KMS-11 (cell line): ENCODE data around the gene HGS.
A peak's percentile ranks its signal among the peaks of the same experiment; 100 is the strongest.
"Not testable (repeated sequence)": the region's sequence is repeated elsewhere in the genome, so short reads cannot be mapped to it uniquely, and the experiment has no call there.

Experiments
- H2AFZ ChIP-seq: fragments of 200-600 bp; sonication (generic); 2 replicates; pipeline ENCODE4 v1.6.1; 2016; ENCODE audit warnings: antibody characterized with exemption, mixed run types, low read depth
- H3K27ac ChIP-seq: fragments of 200-600 bp; sonication (generic); 2 replicates; pipeline ENCODE4 v1.6.1; 2016; ENCODE audit warnings: mild to moderate bottlenecking, mixed run types
- H3K27me3 ChIP-seq: fragments of 200-600 bp; sonication (generic); 2 replicates; pipeline ENCODE4 v1.6.1; 2017; ENCODE audit warnings: mild to moderate bottlenecking, low read depth, mixed run types, moderate library complexity; ENCODE audit not compliant: insufficient read depth
- H3K36me3 ChIP-seq: fragments of 200-600 bp; sonication (generic); 2 replicates; pipeline ENCODE4 v1.6.1; 2017; ENCODE audit warnings: mild to moderate bottlenecking, mixed run types; ENCODE audit not compliant: insufficient read depth
- H3K4me1 ChIP-seq: fragments of 200-600 bp; sonication (generic); 2 replicates; pipeline ENCODE4 v1.6.1; 2016; ENCODE audit warnings: mild to moderate bottlenecking, low read depth, mixed run types; ENCODE audit not compliant: poor library complexity, severe bottlenecking
- H3K4me2 ChIP-seq: fragments of 200-600 bp; sonication (generic); 2 replicates; pipeline ENCODE4 v1.7.0; 2016; ENCODE audit warnings: mild to moderate bottlenecking, mixed run types
- H3K4me3 ChIP-seq: fragments of 200-600 bp; sonication (generic); IDR thresholded peaks from 2 replicates; pipeline ENCODE4 v1.6.1; 2017; ENCODE audit warnings: low read depth, low read length, mixed read lengths; ENCODE audit not compliant: insufficient read depth
- H3K79me2 ChIP-seq: fragments of 200-600 bp; sonication (generic); 2 replicates; pipeline ENCODE4 v1.6.1; 2016; ENCODE audit warnings: low read depth, mixed run types; ENCODE audit not compliant: insufficient read depth
- H3K9ac ChIP-seq: fragments of 200-600 bp; sonication (generic); 2 replicates; pipeline ENCODE4 v1.6.1; 2016; ENCODE audit warnings: mild to moderate bottlenecking, mixed run types
- H4K20me1 ChIP-seq: fragments of 200-600 bp; sonication (generic); 2 replicates; pipeline ENCODE4 v1.6.1; 2016; ENCODE audit warnings: mild to moderate bottlenecking, mixed run types; ENCODE audit not compliant: insufficient read depth
- CTCF ChIP-seq: fragments of 200-600 bp; sonication (generic); conservative IDR thresholded peaks from 2 replicates; pipeline ENCODE4 v1.6.1; 2017; ENCODE audit warnings: low read depth, mild to moderate bottlenecking, antibody characterized with exemption, low read length, moderate library complexity, mixed read lengths

HGS gene

GRCh38 chr17:81675515-81676221, 8.1 kb upstream of the HGS start:
- not testable (repeated sequence) for H3K27ac ChIP-seq

GRCh38 chr17:81676906-81677305, 6.9 kb upstream of the HGS start:
- no peak overlapping the region for H3K27ac ChIP-seq
- no peaks in the 10 kb centered on the region for H3K27me3 ChIP-seq
- H3K9ac ChIP-seq: no peak overlapping the region
- no peaks in the 10 kb centered on the region for H4K20me1 ChIP-seq
- no peaks in the 10 kb centered on the region for H3K4me1 ChIP-seq
- H3K4me2 ChIP-seq: no peak overlapping the region
- no peaks in the 10 kb centered on the region for H3K36me3 ChIP-seq
- no peak overlapping the region for H2AFZ ChIP-seq
- TF ChIP-seq CTCF: no peak
- no peak overlapping the region for H3K4me3 ChIP-seq
- peaks cover 8% of the 10 kb centered on the region; the same call in 1 of the 2 replicates for H3K79me2 ChIP-seq

More at GRCh38 chr17:81675515-81676221, 8.1 kb upstream of the HGS start:
- not testable (repeated sequence) for H4K20me1 ChIP-seq, H3K4me1 ChIP-seq, H3K9ac ChIP-seq, H3K79me2 ChIP-seq, H2AFZ ChIP-seq, H3K4me2 ChIP-seq, H3K4me3 ChIP-seq, H3K27me3 ChIP-seq, H3K36me3 ChIP-seq
- peak; percentile 52 for TF ChIP-seq CTCF

- Histone ChIP-seq H3K36me3 (no peaks in the 10 kb centered on the region), H3K27ac (no peak overlapping the region), H3K9ac (no peak overlapping the region), H3K4me1 (peaks cover 15% of the 10 kb centered on the region), H3K27me3 (no peaks in the 10 kb centered on the region), H3K4me2 (no peak overlapping the region), H3K79me2 (peaks cover 37% of the 10 kb centered on the region), H2AFZ (no peak overlapping the region), H3K4me3 (no peak overlapping the region), H4K20me1 (no peaks in the 10 kb centered on the region)
- no peak for TF ChIP-seq CTCF
These were observed 3.7 kb upstream of the HGS start for GRCh38 chr17:81680150-81680549.

GRCh38 chr17:81681672-81682071, 2.1 kb upstream of the HGS start:
- Histone ChIP-seq H3K27ac (no peak overlapping the region), H2AFZ (no peak overlapping the region), H4K20me1 (no peaks in the 10 kb centered on the region), H3K27me3 (no peaks in the 10 kb centered on the region), H3K79me2 (peaks cover 53% of the 10 kb centered on the region), H3K4me1 (peaks cover 26% of the 10 kb centered on the region), H3K4me2 (no peak overlapping the region), H3K36me3 (peaks cover 7% of the 10 kb centered on the region; the same call in 1 of the 2 replicates), H3K9ac (no peak overlapping the region), H3K4me3 (no peak overlapping the region)
- no peak for TF ChIP-seq CTCF
